BJ (cell line): Measurements from ENCODE around the gene GBP4. TPM values are rescaled to one million over a fixed set of nuclear protein-coding genes. Genes with fewer than 3 reads are reported as not detected.

ENCODE experiments used
- CTCF ChIA-PET: fragments of 350-600 bp; formaldehyde crosslinking; extraction: SDS; loops from one replicate; lab custom pipeline; 2021; ENCODE audit warnings: antibody characterized with exemption, inconsistent platforms; lab: Yijun Ruan, JAX
- POLR2A ChIA-PET: fragments of 300-600 bp; sonication (Branson Sonifier 250); formaldehyde crosslinking; extraction: SDS; loops from one replicate; lab custom pipeline; 2021; ENCODE audit warnings: antibody characterized with exemption; lab: Charles Lee
- DNase-seq: peaks from one replicate; pipeline ENCODE4 v3.0.0-alpha.2; 2011; ENCODE audit warnings: low read depth
- H3K27me3 ChIP-seq: 2 replicates; pipeline ENCODE4 v1.6.0; 2011; ENCODE audit warnings: low read length; ENCODE audit not compliant: control insufficient read depth, insufficient read depth
- H3K36me3 ChIP-seq: 2 replicates; pipeline ENCODE4 v1.5.1; 2011; ENCODE audit warnings: low read length; ENCODE audit not compliant: control insufficient read depth, insufficient read depth
- H3K4me3 ChIP-seq: 2 replicates; pipeline ENCODE4 v1.5.1; 2011; ENCODE audit warnings: low read depth, mild to moderate bottlenecking, control low read depth, low read length
- polyA plus RNA-seq: library from polyadenylated mRNA; depleted of rRNA; stranded (reverse); fragments of >200 nt; gene quantifications from 2 replicates; pipeline ENCODE4 v1.2.3, GENCODE V29; 2011
- TF ChIP-seq, protein P1 (sequence below): IDR thresholded peaks from 2 replicates; pipeline ENCODE4 v1.5.1; 2011; ENCODE audit warnings: low read depth, mild to moderate bottlenecking, control low read depth, inconsistent platforms, low read length, moderate library complexity; ENCODE audit not compliant: insufficient read depth

Gene GBP4
- polyA plus RNA-seq, 1 experiment: 1.2 TPM

DNA sequence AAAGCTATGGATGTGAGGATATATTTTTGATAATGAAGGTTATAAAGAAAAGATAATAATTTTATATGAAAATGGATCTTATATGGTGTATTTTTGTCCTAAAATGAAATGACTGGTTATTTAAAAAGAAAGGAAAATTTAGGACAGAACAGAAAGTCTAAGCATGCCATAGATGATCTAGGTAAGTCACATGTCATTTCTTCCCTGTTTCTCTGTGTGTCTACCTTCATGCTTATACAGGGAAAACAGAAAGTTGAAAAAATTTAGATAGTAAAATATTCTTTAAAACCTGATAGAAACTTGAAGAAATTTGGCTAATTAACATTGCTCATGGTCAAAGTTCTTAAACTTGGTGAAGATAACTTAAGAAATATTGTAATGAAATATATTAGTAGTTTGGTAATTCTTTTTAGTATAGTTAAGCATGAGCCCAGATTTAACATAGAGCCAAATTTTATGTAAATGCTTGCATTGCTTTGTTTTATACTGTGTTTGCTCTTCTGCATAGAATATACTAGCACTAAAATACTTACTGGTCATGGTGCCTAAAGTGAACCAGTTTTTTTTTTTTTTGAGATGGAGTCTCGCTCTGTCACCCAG, 12.4 kb upstream of the GBP4 start:
- TF ChIP-seq, protein P1, sequence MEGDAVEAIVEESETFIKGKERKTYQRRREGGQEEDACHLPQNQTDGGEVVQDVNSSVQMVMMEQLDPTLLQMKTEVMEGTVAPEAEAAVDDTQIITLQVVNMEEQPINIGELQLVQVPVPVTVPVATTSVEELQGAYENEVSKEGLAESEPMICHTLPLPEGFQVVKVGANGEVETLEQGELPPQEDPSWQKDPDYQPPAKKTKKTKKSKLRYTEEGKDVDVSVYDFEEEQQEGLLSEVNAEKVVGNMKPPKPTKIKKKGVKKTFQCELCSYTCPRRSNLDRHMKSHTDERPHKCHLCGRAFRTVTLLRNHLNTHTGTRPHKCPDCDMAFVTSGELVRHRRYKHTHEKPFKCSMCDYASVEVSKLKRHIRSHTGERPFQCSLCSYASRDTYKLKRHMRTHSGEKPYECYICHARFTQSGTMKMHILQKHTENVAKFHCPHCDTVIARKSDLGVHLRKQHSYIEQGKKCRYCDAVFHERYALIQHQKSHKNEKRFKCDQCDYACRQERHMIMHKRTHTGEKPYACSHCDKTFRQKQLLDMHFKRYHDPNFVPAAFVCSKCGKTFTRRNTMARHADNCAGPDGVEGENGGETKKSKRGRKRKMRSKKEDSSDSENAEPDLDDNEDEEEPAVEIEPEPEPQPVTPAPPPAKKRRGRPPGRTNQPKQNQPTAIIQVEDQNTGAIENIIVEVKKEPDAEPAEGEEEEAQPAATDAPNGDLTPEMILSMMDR: no peak
- Histone ChIP-seq H3K36me3 (no peaks in the 10 kb centered on the region), H3K4me3 (no peak overlapping the region), H3K27me3 (no peaks in the 10 kb centered on the region)
- ChIA-PET CTCF (no interaction called here), POLR2A (no interaction called here)
- no peak for DNase-seq

DNA sequence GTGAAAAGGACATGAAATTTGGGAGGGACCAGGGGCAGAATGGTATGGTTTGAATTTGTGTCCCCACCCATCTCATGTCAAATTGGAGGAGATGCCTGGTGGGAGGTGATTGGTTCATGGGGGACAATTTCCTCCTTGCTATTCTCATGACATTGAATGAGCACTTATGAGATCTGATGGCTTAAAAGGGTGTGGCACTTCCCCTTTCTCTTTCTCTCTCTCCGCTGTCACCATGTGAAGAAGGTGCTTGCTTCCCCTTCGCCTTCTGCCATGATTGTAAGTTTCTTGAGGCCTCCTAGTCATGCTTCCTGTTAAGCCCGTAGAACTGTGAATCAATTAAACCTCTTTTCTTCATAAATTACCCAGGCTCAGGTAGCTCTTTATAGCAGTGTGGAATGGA, 7.6 kb upstream of the GBP4 start:
- Histone ChIP-seq H3K36me3 (no peaks in the 10 kb centered on the region), H3K4me3 (no peak overlapping the region), H3K27me3 (no peaks in the 10 kb centered on the region)
- ChIA-PET CTCF (no interaction called here), POLR2A (no interaction called here)
- TF ChIP-seq, protein P1: no peak
- DNase-seq: no peak

DNA sequence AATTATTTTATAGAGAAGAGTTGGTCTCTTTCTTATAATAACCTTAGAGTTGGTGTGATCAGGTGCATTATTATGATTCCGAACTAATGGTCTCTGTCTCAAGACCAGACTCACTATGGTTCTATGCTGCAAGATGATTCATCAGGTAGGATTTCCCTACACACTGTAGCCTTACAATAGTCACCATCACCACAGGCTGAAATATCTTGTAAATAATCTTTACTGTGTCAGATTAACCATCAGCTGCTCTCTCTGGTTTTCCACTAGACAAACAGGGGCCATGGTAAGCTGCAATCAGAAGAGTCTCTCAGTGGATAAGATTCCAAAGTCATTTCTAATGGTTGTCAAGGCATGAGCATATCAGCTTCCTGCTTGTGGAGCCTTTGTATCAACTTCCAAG, 4.4 kb upstream of the GBP4 start:
- TF ChIP-seq, protein P1: no peak
- Histone ChIP-seq H3K27me3 (no peaks in the 10 kb centered on the region), H3K36me3 (no peaks in the 10 kb centered on the region), H3K4me3 (no peak overlapping the region)
- ChIA-PET POLR2A (no interaction called here), CTCF (interaction anchor here (1.3 kb wide), 1 partner anchor 25 kb away, joined by 3 read pairs; no protein-coding TSS in a partner anchor)
- peak; percentile 29 for DNase-seq

DNA sequence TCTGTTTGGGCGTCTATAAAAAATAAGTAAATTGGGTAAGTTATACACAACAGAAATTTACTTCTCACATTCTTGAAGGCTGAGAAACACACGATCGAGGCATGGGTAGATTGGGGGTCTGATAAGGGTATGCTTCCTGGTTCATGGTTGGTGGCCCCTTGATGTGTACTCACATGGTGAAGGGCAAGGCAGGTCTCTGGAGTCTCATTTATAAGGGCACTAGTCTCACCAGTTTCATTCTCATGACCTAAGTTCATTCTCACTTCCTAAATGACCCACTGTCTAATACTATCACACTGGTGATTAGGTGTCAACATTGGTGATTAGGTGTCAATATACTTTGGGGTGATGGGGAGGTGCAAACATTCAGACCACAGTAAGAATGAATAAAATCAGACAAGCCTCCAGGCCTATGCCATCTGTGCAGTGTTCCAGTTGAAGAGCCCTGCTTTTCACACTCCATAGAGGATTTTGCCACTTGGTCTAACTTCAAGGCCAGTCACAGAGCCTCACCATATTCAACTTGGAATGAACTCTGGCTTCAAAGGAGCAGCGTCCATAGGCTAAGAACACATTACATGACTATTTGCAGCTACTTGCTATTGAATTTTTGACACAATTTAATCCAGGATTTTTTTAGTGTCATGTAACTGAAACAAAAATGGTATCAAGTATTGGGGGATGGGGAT, 2.5 kb upstream of the GBP4 start:
- TF ChIP-seq, protein P1: no peak
- CTCF ChIA-PET: no interaction called here
- H3K4me3 ChIP-seq: no peak overlapping the region
- H3K36me3 ChIP-seq: no peaks in the 10 kb centered on the region
- no peak for DNase-seq
- no peaks in the 10 kb centered on the region for H3K27me3 ChIP-seq
- POLR2A ChIA-PET: no interaction called here

DNA sequence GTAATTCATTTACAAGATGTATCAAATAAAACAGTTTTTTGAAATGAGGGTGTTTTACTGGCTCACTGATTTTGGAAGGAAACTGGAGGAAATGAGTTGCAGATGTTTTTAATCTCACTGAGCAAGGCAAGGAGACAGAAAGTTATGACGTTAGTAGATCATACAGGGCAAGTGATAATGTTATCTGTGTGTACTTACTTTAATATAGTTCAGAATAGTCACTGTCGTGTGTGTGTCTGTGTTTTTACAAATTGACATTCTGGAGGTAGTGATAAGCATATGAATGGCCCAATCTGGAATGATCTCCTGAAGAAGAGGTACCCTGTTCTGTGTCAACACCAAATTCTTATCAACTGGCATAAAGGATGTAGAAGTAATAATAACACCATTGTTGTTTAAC, 1.9 kb upstream of the GBP4 start:
- CTCF ChIA-PET: no interaction called here
- POLR2A ChIA-PET: no interaction called here
- Histone ChIP-seq H3K36me3 (no peaks in the 10 kb centered on the region), H3K27me3 (no peaks in the 10 kb centered on the region), H3K4me3 (no peak overlapping the region)
- TF ChIP-seq, protein P1: no peak
- no peak for DNase-seq
